Right lobe of liver (tissue), 4 donors: ENCODE data around the gene SEMA4D.

Experiments
- POLR2A ChIP-seq: fragments of 450-650 bp; IDR thresholded peaks from one replicate; pipeline ENCODE4 v1.6.1; 2017; ENCODE audit warnings: antibody characterized with exemption, mild to moderate bottlenecking
- TF ChIP-seq, protein P1 (sequence below), 4 donors: fragments of 200-600 bp in 3 of 4; fragments of 450-650 bp in 1 of 4; IDR thresholded peaks; one replicate each; pipeline versions ENCODE4 v1.5.1 to v1.8.0; 2016 to 2022; ENCODE audit warnings: antibody characterized with exemption in 4 of 4, mild to moderate bottlenecking in 2 of 4
- donor health status: DM: no; HTN: no; CAD: no.
- donor health status: DM: no; HTN: no; CAD: no.
- donor health status: DM: no; HTN: yes; CAD: no.

DNA sequence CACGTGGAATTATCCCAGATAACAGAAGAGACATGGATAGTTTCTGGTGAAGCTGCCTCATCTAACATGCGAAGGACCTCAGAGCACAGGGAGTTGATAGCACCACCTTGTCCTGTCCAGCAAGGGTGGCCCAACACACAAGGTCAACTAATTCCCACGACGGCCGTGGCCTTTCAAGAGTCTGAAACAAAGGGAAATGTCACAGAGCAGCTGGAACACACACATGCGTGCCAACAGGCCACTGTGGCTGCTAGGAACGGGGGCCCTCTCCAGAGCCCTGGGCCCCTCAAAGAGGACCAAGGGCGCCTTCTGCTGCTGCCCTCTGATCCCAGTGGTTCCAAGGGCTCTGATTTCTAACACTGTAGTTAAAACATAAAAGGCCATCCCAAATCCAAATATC is 128.9 kb downstream of the SEMA4D start:
- TF ChIP-seq, protein P1, sequence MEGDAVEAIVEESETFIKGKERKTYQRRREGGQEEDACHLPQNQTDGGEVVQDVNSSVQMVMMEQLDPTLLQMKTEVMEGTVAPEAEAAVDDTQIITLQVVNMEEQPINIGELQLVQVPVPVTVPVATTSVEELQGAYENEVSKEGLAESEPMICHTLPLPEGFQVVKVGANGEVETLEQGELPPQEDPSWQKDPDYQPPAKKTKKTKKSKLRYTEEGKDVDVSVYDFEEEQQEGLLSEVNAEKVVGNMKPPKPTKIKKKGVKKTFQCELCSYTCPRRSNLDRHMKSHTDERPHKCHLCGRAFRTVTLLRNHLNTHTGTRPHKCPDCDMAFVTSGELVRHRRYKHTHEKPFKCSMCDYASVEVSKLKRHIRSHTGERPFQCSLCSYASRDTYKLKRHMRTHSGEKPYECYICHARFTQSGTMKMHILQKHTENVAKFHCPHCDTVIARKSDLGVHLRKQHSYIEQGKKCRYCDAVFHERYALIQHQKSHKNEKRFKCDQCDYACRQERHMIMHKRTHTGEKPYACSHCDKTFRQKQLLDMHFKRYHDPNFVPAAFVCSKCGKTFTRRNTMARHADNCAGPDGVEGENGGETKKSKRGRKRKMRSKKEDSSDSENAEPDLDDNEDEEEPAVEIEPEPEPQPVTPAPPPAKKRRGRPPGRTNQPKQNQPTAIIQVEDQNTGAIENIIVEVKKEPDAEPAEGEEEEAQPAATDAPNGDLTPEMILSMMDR (IDR thresholded peaks at IDR 0.05) = no peak
- no peak for TF ChIP-seq POLR2A
